Sigmoid colon (tissue), 7 donors: ENCODE data around the gene MRGPRF. TPM values are rescaled to one million over a fixed set of nuclear protein-coding genes. Genes with fewer than 3 reads are reported as not detected.

Experiments used
- DNase-seq: peaks from one replicate; pipeline ENCODE4 v3.0.0-alpha.2; 2019
- H3K27ac ChIP-seq, 4 donors: fragments of 200-600 bp; sonication (generic); one replicate each; pipeline ENCODE4 v1.5.1; 2016 to 2019; ENCODE audit warnings: mild to moderate bottlenecking in 1 of 4
- H3K27me3 ChIP-seq, 3 donors: fragments of 200-600 bp; sonication (generic); one replicate each; pipeline ENCODE4 v1.5.1; 2019; ENCODE audit warnings: mild to moderate bottlenecking in 1 of 3
- H3K36me3 ChIP-seq, 4 donors: fragments of 200-600 bp; sonication (generic); one replicate each; pipeline ENCODE4 v1.5.1; 2016 to 2019
- H3K4me1 ChIP-seq, 4 donors: fragments of 200-600 bp; sonication (generic); one replicate each; pipeline ENCODE4 v1.5.1; 2017 to 2019
- H3K4me3 ChIP-seq, 4 donors: fragments of 200-600 bp; sonication (generic); one replicate each; pipeline ENCODE4 v1.5.1; 2017 to 2019; ENCODE audit warnings: mild to moderate bottlenecking in 2 of 4, moderate library complexity in 1 of 4
- H3K9me3 ChIP-seq, 4 donors: fragments of 200-600 bp in 3 of 4; sonication (generic) in 3 of 4; one replicate each; pipeline versions ENCODE4 v1.5.1 to v1.6.1; 2013 to 2019
- CTCF ChIP-seq, 4 experiments: fragments of 450-650 bp in 3 of 4; fragments of 200-600 bp in 1 of 4; IDR thresholded peaks; one replicate each; pipeline ENCODE4 v1.5.1; 2016 to 2019; ENCODE audit warnings: antibody characterized with exemption in 4 of 4, mild to moderate bottlenecking in 3 of 4, moderate library complexity in 2 of 4
- EP300 ChIP-seq, 4 donors: sonication (generic); formaldehyde crosslinking; IDR thresholded peaks; one replicate each; pipeline ENCODE4 v1.6.1; 2017; ENCODE audit warnings: antibody characterized with exemption in 4 of 4
- POLR2A ChIP-seq, 2 donors: fragments of 450-650 bp; IDR thresholded peaks; one replicate each; pipeline ENCODE4 v1.6.1; 2016; ENCODE audit warnings: antibody characterized with exemption in 2 of 2, mild to moderate bottlenecking in 2 of 2, moderate library complexity in 2 of 2
- POLR2AphosphoS5 ChIP-seq, 4 donors: sonication (generic); formaldehyde crosslinking; IDR thresholded peaks; one replicate each; pipeline ENCODE4 v1.6.1; 2017; ENCODE audit warnings: antibody characterized with exemption in 4 of 4
- WGBS, 2 donors: extraction: QIAGEN DNeasy Blood & Tissue Kit; methylation state at CpG; one replicate each; pipeline ENCODE4 v1.1.7; 2013; 5-methylcytosine and 5-hydroxymethylcytosine counted together
- intact Hi-C: fragments of 100-400 bp; cut with DNase I; formaldehyde crosslinking; loops from one replicate; pipeline ENCODE4 v1.15.1; 2023
- polyA plus RNA-seq, 3 donors: library from polyadenylated mRNA; stranded (reverse); fragments of 200-250 nt; gene quantifications; one replicate each; pipeline ENCODE4 v1.2.3, GENCODE V29; 2013
- total RNA-seq, 4 donors: library from RNA; depleted of rRNA; stranded (reverse); fragments of >200 nt; gene quantifications; one replicate each; pipeline ENCODE4 v1.1.0, GENCODE V29; 2016
- donor health status: healthy with polysubstance abuse.
- donor health status: Bipolar disorder and iron deficiency.
- donor health status: healthy.

Gene MRGPRF
- total and polyA plus RNA-seq, 7 donors: 1.8 to 263 (median 118) TPM

GRCh38 chr11:68956142-68956541 is 56.9 kb downstream of the MRGPRF start:
- peak overlapping the region; percentile 32 to 88 (median 85) for H3K27ac ChIP-seq
- 10% methylated on average over 12 of the region's 12 CpGs for WGBS, 2 donors
- peaks cover 0 to 3% (median 0%) of the 10 kb centered on the region in 4 donors for H3K9me3 ChIP-seq
- no peaks in the 10 kb centered on the region for H3K36me3 ChIP-seq
- intact Hi-C loops: loop anchor here (2.0 kb wide), 1 partner anchor 43 kb away; no protein-coding TSS in a partner anchor
- TF ChIP-seq CTCF (IDR thresholded peaks at IDR 0.05) (peak in 1 of 4 experiments; percentile 34), EP300 (IDR thresholded peaks at IDR 0.05) (no peak), POLR2A (IDR thresholded peaks at IDR 0.05) (no peak)
- no peaks in the 10 kb centered on the region for H3K27me3 ChIP-seq
- H3K4me3 ChIP-seq: no peak overlapping the region
- DNase-seq: peak; percentile 69
- peaks cover 2 to 29% (median 26%) of the 10 kb centered on the region in 4 donors for H3K4me1 ChIP-seq

- Histone ChIP-seq H3K27ac (peak overlapping the region; percentile 65 to 88 (median 85)), H3K27me3 (no peaks in the 10 kb centered on the region), H3K4me1 (peaks cover 2 to 29% (median 26%) of the 10 kb centered on the region in 4 donors), H3K36me3 (no peaks in the 10 kb centered on the region), H3K4me3 (peak overlapping the region in 1 of 4 donors; percentile 4), H3K9me3 (peaks cover 0 to 3% (median 0%) of the 10 kb centered on the region in 4 donors)
- no peak for DNase-seq
- no peak for TF ChIP-seq CTCF (IDR thresholded peaks at IDR 0.05)
- no peak for TF ChIP-seq POLR2AphosphoS5 (IDR thresholded peaks at IDR 0.05)
- no peak for TF ChIP-seq POLR2A (IDR thresholded peaks at IDR 0.05)
- TF ChIP-seq EP300 (IDR thresholded peaks at IDR 0.05): no peak
- 11 to 15% methylated on average over 5 of the region's 5 CpGs for WGBS, 2 donors
- intact Hi-C loops: no loop called here
These were observed 57.5 kb downstream of the MRGPRF start for GRCh38 chr11:68955607-68955958.

- TF ChIP-seq POLR2AphosphoS5 (IDR thresholded peaks at IDR 0.05) (peak; percentile 72 to 90 (median 75)), POLR2A (IDR thresholded peaks at IDR 0.05) (peak in 1 of 2 donors; percentile 18), EP300 (IDR thresholded peaks at IDR 0.05) (peak; percentile 31 to 92 (median 64)), CTCF (IDR thresholded peaks at IDR 0.05) (no peak)
- peak; percentile 93 for DNase-seq
- no peaks in the 10 kb centered on the region for H3K36me3 ChIP-seq
- H3K27me3 ChIP-seq: no peaks in the 10 kb centered on the region
- peak overlapping the region; percentile 65 to 88 (median 85) for H3K27ac ChIP-seq
- WGBS, 2 donors: 28 to 32% methylated on average over 30 of the region's 30 CpGs
- peaks cover 0 to 3% (median 0%) of the 10 kb centered on the region in 4 donors for H3K9me3 ChIP-seq
- intact Hi-C loops: no loop called here
- peak overlapping the region in 2 of 4 donors; percentile 4 to 16 for H3K4me3 ChIP-seq
- peaks cover 2 to 30% (median 26%) of the 10 kb centered on the region in 4 donors for H3K4me1 ChIP-seq
These were observed 58.0 kb downstream of the MRGPRF start for GRCh38 chr11:68954836-68955606.

Other genes with a start within 250 kb of the MRGPRF start
- gene CPT1A, start 171.3 kb downstream of the MRGPRF start, total RNA-seq: 10 to 100 TPM; 31.6 to 87.8 (median 50.4) TPM
- gene CPT1A, start 171.3 kb downstream of the MRGPRF start, polyA plus RNA-seq: 10 to 100 TPM; 12.0 to 56.5 (median 22.0) TPM
- gene MRPL21, start 109.4 kb downstream of the MRGPRF start, total RNA-seq: 10 to 100 TPM; 53.7 to 99.1 (median 67.5) TPM
- 100 to 1,000 TPM; 107 to 134 (median 124) TPM for gene MRPL21, start 109.4 kb downstream of the MRGPRF start, polyA plus RNA-seq
- gene IGHMBP2, start 109.4 kb downstream of the MRGPRF start, total RNA-seq: 10 to 100 TPM; 12.2 to 41.3 (median 30.4) TPM
- gene IGHMBP2, start 109.4 kb downstream of the MRGPRF start, polyA plus RNA-seq: 10 to 100 TPM in 1 of 3 donors, 1 to 10 TPM in 2; 5.4 to 15.7 (median 8.1) TPM
- 1 to 10 TPM in 3 of 4 donors, not detected in 1; 1.9 to 2.2 (median 2.1) TPM for gene MRGPRD, start 32.3 kb downstream of the MRGPRF start, total RNA-seq
- gene MRGPRD, start 32.3 kb downstream of the MRGPRF start, polyA plus RNA-seq: not detected
- gene TPCN2, start 35.7 kb upstream of the MRGPRF start, total RNA-seq: 10 to 100 TPM; 17.5 to 43.5 (median 25.3) TPM
- 10 to 100 TPM in 1 of 3 donors, 1 to 10 TPM in 2; 1.6 to 14.4 (median 1.8) TPM for gene TPCN2, start 35.7 kb upstream of the MRGPRF start, polyA plus RNA-seq
- gene SMIM38, start 142.7 kb upstream of the MRGPRF start, total RNA-seq: 1 to 10 TPM; 1.1 to 5.4 (median 2.8) TPM
- gene SMIM38, start 142.7 kb upstream of the MRGPRF start, polyA plus RNA-seq: under 1 TPM in 1 of 3 donors, not detected in 2; 0.19 TPM